Kidney epithelial cell (primary cell): Measurements from ENCODE around the gene CHST3. TPM values are rescaled to one million over a fixed set of nuclear protein-coding genes. Genes with fewer than 3 reads are reported as not detected.

ENCODE experiments used
- DNase-seq: peaks from one replicate; pipeline ENCODE4 v3.0.0-alpha.2; 2010; ENCODE audit warnings: low read depth
- H3K27me3 ChIP-seq: 2 replicates; pipeline ENCODE4 v1.6.0; 2011; ENCODE audit warnings: low read length; ENCODE audit not compliant: control insufficient read depth, insufficient read depth
- H3K36me3 ChIP-seq: 2 replicates; pipeline ENCODE4 v1.5.1; 2011; ENCODE audit warnings: low read length; ENCODE audit not compliant: control insufficient read depth, insufficient read depth
- H3K4me3 ChIP-seq: 2 replicates; pipeline ENCODE4 v1.5.1; 2011; ENCODE audit warnings: low read depth, mild to moderate bottlenecking, control low read depth, low read length
- CTCF ChIP-seq: IDR thresholded peaks from 2 replicates; pipeline ENCODE4 v1.5.1; 2011; ENCODE audit warnings: mild to moderate bottlenecking, moderate library complexity, low read length, control low read depth, inconsistent platforms; ENCODE audit not compliant: insufficient read depth, poor library complexity, severe bottlenecking
- total RNA-seq: library from RNA; depleted of rRNA; stranded (reverse); fragments of >200 nt; gene quantifications from 2 replicates; pipeline ENCODE4 v1.2.3, GENCODE V29; 2015

Gene CHST3
- total RNA-seq, 1 donor from 2014 or later: 48.6 TPM

GRCh38 chr10:71978476-71978875, 14.3 kb downstream of the CHST3 start:
- no peak for DNase-seq
- H3K4me3 ChIP-seq: no peak overlapping the region
- TF ChIP-seq CTCF: peak; percentile 11
- no peaks in the 10 kb centered on the region for H3K27me3 ChIP-seq
- H3K36me3 ChIP-seq: no peaks in the 10 kb centered on the region

GRCh38 chr10:71978988-71979691, 14.9 kb downstream of the CHST3 start:
- no peak for DNase-seq
- Histone ChIP-seq H3K27me3 (no peaks in the 10 kb centered on the region), H3K36me3 (no peaks in the 10 kb centered on the region), H3K4me3 (no peak overlapping the region)
- no peak for TF ChIP-seq CTCF

- H3K27me3 ChIP-seq: no peaks in the 10 kb centered on the region
- H3K36me3 ChIP-seq: no peaks in the 10 kb centered on the region
- H3K4me3 ChIP-seq: no peak overlapping the region
- no peak for TF ChIP-seq CTCF
- no peak for DNase-seq
Observed at GRCh38 chr10:71979692-71980062, 15.5 kb downstream of the CHST3 start.

GRCh38 chr10:71980181-71981014, 16.2 kb downstream of the CHST3 start:
- TF ChIP-seq CTCF: no peak
- DNase-seq: no peak
- Histone ChIP-seq H3K4me3 (no peak overlapping the region), H3K36me3 (no peaks in the 10 kb centered on the region), H3K27me3 (no peaks in the 10 kb centered on the region)

GRCh38 chr10:71981015-71981875, 17.1 kb downstream of the CHST3 start:
- Histone ChIP-seq H3K36me3 (no peaks in the 10 kb centered on the region), H3K4me3 (no peak overlapping the region), H3K27me3 (no peaks in the 10 kb centered on the region)
- no peak for DNase-seq
- TF ChIP-seq CTCF: no peak
